Nephron progenitor cell (in vitro differentiated cells): ENCODE data around the gene ZFPM1.

Source experiments
- DNase-seq: peaks from one replicate; pipeline ENCODE4 v3.0.0; 2021
- H3K27ac Mint-ChIP-seq: 2 replicates; pipeline ENCODE4 v1.8.0; 2021; ENCODE audit warnings: mild to moderate bottlenecking, moderate library complexity, mixed read lengths
- H3K27me3 Mint-ChIP-seq: 2 replicates; pipeline ENCODE4 v1.8.0; 2021; ENCODE audit warnings: mild to moderate bottlenecking, low read depth, mixed read lengths; ENCODE audit not compliant: poor library complexity
- H3K36me3 Mint-ChIP-seq: 2 replicates; pipeline ENCODE4 v1.8.0; 2021; ENCODE audit warnings: low read depth, mixed read lengths
- H3K4me1 Mint-ChIP-seq: 2 replicates; pipeline ENCODE4 v1.8.0; 2021; ENCODE audit warnings: mixed read lengths
- H3K4me3 Mint-ChIP-seq: 2 replicates; pipeline ENCODE4 v1.8.0; 2021; ENCODE audit warnings: mild to moderate bottlenecking, moderate library complexity, mixed read lengths
- H3K9me3 Mint-ChIP-seq: 2 replicates; pipeline ENCODE4 v1.8.0; 2021; ENCODE audit warnings: mild to moderate bottlenecking, moderate library complexity, mixed read lengths
- CTCF ChIP-seq: fragments of 200-600 bp; sonication (generic); IDR thresholded peaks from 2 replicates; pipeline ENCODE4 v1.5.0; 2021; ENCODE audit warnings: antibody characterized with exemption

Gene ZFPM1

GRCh38 chr16:88554711-88555264 lies 101.7 kb downstream of the ZFPM1 start:
- DNase-seq, result no peak
- H3K4me3 Mint-ChIP-seq, result no peak overlapping the region
- H3K27ac Mint-ChIP-seq, result no peak overlapping the region
- H3K36me3 Mint-ChIP-seq, result no peaks in the 10 kb centered on the region
- H3K27me3 Mint-ChIP-seq, result peaks cover 19% of the 10 kb centered on the region
- peaks cover 46% of the 10 kb centered on the region for H3K4me1 Mint-ChIP-seq
- TF ChIP-seq CTCF, result no peak
- H3K9me3 Mint-ChIP-seq, result peaks cover 6% of the 10 kb centered on the region

GRCh38 chr16:88556294-88556988 lies 103.4 kb downstream of the ZFPM1 start:
- H3K36me3 Mint-ChIP-seq, result no peaks in the 10 kb centered on the region
- peaks cover 10% of the 10 kb centered on the region for H3K27me3 Mint-ChIP-seq
- no peak overlapping the region for H3K4me3 Mint-ChIP-seq
- peaks cover 6% of the 10 kb centered on the region for H3K9me3 Mint-ChIP-seq
- TF ChIP-seq CTCF, result no peak
- no peak for DNase-seq
- H3K4me1 Mint-ChIP-seq, result peaks cover 40% of the 10 kb centered on the region
- no peak overlapping the region for H3K27ac Mint-ChIP-seq

GRCh38 chr16:88558457-88559442 lies 105.7 kb downstream of the ZFPM1 start:
- H3K36me3 Mint-ChIP-seq, result no peaks in the 10 kb centered on the region
- DNase-seq, result no peak
- peaks cover 21% of the 10 kb centered on the region for H3K4me1 Mint-ChIP-seq
- no peak overlapping the region for H3K27ac Mint-ChIP-seq
- peaks cover 6% of the 10 kb centered on the region for H3K9me3 Mint-ChIP-seq
- no peak overlapping the region for H3K4me3 Mint-ChIP-seq
- peak; percentile 39 for TF ChIP-seq CTCF
- peaks cover 21% of the 10 kb centered on the region for H3K27me3 Mint-ChIP-seq

GRCh38 chr16:88560714-88561484 lies 107.8 kb downstream of the ZFPM1 start:
- Mint-ChIP-seq H3K27me3 (peaks cover 26% of the 10 kb centered on the region), H3K4me1 (peaks cover 16% of the 10 kb centered on the region), H3K27ac (no peak overlapping the region), H3K9me3 (peaks cover 6% of the 10 kb centered on the region), H3K36me3 (no peaks in the 10 kb centered on the region), H3K4me3 (no peak overlapping the region)
- peak; percentile 73 for DNase-seq
- TF ChIP-seq CTCF, result no peak

GRCh38 chr16:88561485-88562359 lies 108.6 kb downstream of the ZFPM1 start:
- peaks cover 24% of the 10 kb centered on the region for H3K4me1 Mint-ChIP-seq
- H3K27ac Mint-ChIP-seq, result no peak overlapping the region
- TF ChIP-seq CTCF, result peak; percentile 58
- H3K9me3 Mint-ChIP-seq, result no peaks in the 10 kb centered on the region
- no peak overlapping the region for H3K4me3 Mint-ChIP-seq
- H3K36me3 Mint-ChIP-seq, result no peaks in the 10 kb centered on the region
- peaks cover 29% of the 10 kb centered on the region for H3K27me3 Mint-ChIP-seq
- DNase-seq, result peak; percentile 62
